Measurements from ENCODE around the gene MEAF6. TPM values are rescaled to one million over a fixed set of nuclear protein-coding genes. Genes with fewer than 3 reads are reported as not detected.

MEAF6 gene
- total and polyA plus RNA-seq, 11 donors, result 27.4 to 55.7 (median 39.6) TPM

DNA sequence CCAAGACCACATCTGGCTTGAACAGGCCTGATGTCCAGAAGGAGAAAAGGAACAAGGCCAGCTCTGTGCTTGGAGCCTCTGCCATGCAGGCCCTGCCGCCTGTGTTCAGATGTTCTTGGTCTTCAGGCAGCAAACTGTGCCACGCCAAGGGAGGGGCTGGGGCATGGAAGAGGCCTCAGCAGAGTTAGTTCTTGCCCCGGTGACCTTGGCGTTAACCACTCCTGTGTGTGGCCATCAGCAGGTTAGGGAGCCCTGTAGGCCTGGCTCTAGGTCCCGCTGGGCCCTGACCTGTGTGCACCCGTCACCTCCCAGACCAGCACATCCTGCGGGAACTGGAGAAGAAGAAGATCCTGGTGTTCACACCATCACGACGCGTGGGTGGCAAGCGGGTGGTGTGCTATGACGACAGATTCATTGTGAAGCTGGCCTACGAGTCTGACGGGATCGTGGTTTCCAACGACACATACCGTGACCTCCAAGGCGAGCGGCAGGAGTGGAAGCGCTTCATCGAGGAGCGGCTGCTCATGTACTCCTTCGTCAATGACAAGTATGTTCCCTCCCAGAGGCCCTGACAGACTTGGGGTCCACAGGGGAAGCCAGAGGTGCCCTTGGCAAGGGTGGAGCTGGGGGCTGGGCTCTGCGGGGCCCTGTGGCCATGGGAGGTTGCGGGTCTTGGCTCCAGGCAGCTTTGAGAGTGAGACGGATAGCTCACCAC, 33.1 kb downstream of the MEAF6 start:
- no peak overlapping the region for H3K4me3 ChIP-seq
- peaks cover 9 to 79% (median 59%) of the 10 kb centered on the region in 12 donors for H3K4me1 ChIP-seq
- H3K9me3 ChIP-seq, result no peaks in the 10 kb centered on the region
- H3K36me3 ChIP-seq, result peaks cover 0 to 74% (median 57%) of the 10 kb centered on the region in 9 donors
- DNase-seq, result no peak
- intact Hi-C loops (cut with DNase I), result no loop called here
- no peaks in the 10 kb centered on the region for H3K27me3 ChIP-seq
- TF ChIP-seq POLR2A (IDR thresholded peaks at IDR 0.05), result no peak
- no peak for TF ChIP-seq CTCF (IDR thresholded peaks at IDR 0.05)
- peak overlapping the region in 1 of 12 donors; percentile 96 for H3K27ac ChIP-seq
- WGBS, 4 donors, result 85 to 94% (median 93%) methylated on average over 14 to 26 of the region's 26 CpGs
- ATAC-seq, result no peak

DNA sequence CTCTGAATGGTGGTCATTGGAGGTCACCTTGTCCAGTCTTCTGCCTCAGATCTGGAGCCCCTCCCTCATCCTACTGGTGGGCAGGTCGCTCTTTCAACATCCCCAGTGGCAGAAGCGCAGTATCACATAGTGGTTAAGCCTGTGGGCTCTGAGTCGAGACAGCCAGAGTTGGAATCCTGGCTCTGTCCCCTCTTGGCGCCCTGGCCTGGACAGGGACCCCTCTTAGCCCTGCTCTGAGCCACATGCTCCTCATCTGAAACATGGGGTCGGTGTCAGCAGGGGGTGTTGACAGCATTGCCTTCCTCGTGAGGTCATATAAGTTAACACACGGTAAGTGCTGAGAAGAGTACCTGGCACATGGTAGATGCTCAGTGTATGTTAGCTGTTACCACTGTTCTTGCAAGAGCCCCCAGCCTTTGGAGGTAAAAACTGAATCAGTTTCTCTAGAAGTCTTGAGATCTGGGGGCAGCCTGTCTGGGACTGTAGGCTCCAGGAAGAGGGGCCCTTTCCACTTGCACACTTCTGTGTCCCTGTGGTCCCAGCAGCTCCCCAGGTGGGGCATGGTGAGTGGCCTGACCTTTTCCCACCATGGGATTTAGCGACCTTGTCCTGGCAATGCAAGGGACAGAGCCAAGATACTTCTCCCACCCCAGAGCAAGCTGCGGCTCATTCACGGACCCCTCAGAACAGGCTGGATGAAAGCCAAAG, 33.8 kb downstream of the MEAF6 start:
- intact Hi-C loops (cut with DNase I), result no loop called here
- H3K27me3 ChIP-seq, result no peaks in the 10 kb centered on the region
- H3K9me3 ChIP-seq, result no peaks in the 10 kb centered on the region
- DNase-seq (no peak), ATAC-seq (no peak)
- peaks cover 14 to 79% (median 59%) of the 10 kb centered on the region in 12 donors for H3K4me1 ChIP-seq
- 77 to 87% (median 81%) methylated on average over 10 of the region's 10 CpGs for WGBS, 4 donors
- H3K27ac ChIP-seq, result peak overlapping the region in 7 of 12 donors; percentile 62 to 96 (median 91)
- H3K36me3 ChIP-seq, result peaks cover 0 to 80% (median 57%) of the 10 kb centered on the region in 9 donors
- H3K4me3 ChIP-seq, result no peak overlapping the region
- TF ChIP-seq POLR2A (IDR thresholded peaks at IDR 0.05) (no peak), CTCF (IDR thresholded peaks at IDR 0.05) (no peak)

- H3K4me3 ChIP-seq, result peak overlapping the region in 9 of 12 donors; percentile 27 to 93 (median 42)
- TF ChIP-seq CTCF (IDR thresholded peaks at IDR 0.05) (no peak), POLR2A (IDR thresholded peaks at IDR 0.05) (no peak)
- H3K4me1 ChIP-seq, result peaks cover 17 to 79% (median 59%) of the 10 kb centered on the region in 12 donors
- ATAC-seq (no peak), DNase-seq (no peak)
- peak overlapping the region in 11 of 12 donors; percentile 18 to 96 (median 90) for H3K27ac ChIP-seq
- intact Hi-C loops (cut with DNase I), result no loop called here
- H3K9me3 ChIP-seq, result no peaks in the 10 kb centered on the region
- no peaks in the 10 kb centered on the region for H3K27me3 ChIP-seq
- WGBS, 4 donors, result 87 to 93% (median 90%) methylated on average over 5 of the region's 5 CpGs
- H3K36me3 ChIP-seq, result peaks cover 0 to 82% (median 59%) of the 10 kb centered on the region in 9 donors
Measured at GRCh38 chr1:37480125-37480466, 34.5 kb downstream of the MEAF6 start.
